K562 (cell line): Measurements from ENCODE around the gene VMP1. TPM values are rescaled to one million over a fixed set of nuclear protein-coding genes. Genes with fewer than 3 reads are reported as not detected.
A peak's percentile ranks its signal among the peaks of the same experiment; 100 is the strongest.

Source experiments
- AFF1 ChIP-seq, 2 experiments: fragments of 450-650 bp; IDR thresholded peaks; 2 replicates each; pipeline ENCODE4 v1.6.1; 2018; ENCODE audit warnings: mild to moderate bottlenecking in 2 of 2, low read depth in 1 of 2; ENCODE audit not compliant: partially characterized antibody in 2 of 2
- E2F6 ChIP-seq, 2 experiments: IDR thresholded peaks; 2 replicates each; pipeline ENCODE4 v1.6.1; 2011; ENCODE audit warnings: borderline replicate concordance in 1 of 2, control low read depth in 1 of 2, low read depth in 1 of 2, low read length in 1 of 2, mild to moderate bottlenecking in 1 of 2, mixed read lengths in 1 of 2, moderate library complexity in 1 of 2; ENCODE audit not compliant: insufficient read depth in 1 of 2, insufficient read length in 1 of 2, poor library complexity in 1 of 2, severe bottlenecking in 1 of 2; ENCODE audit errors: extremely low read depth in 1 of 2
- FOXJ2 ChIP-seq: fragments of 200-800 bp; sonication (Bioruptor generic); IDR thresholded peaks from 2 replicates; pipeline ENCODE4 v1.6.1; 2016; ENCODE audit warnings: missing genetic modification characterization, missing compliant biosample characterization
- ILF3 ChIP-seq: fragments of 450-650 bp; IDR thresholded peaks from 2 replicates; pipeline ENCODE4 v1.6.1; 2018; ENCODE audit warnings: antibody characterized with exemption, mild to moderate bottlenecking, moderate library complexity, borderline replicate concordance
- MCM5 ChIP-seq: fragments of 450-650 bp; IDR thresholded peaks from 2 replicates; pipeline ENCODE4 v1.6.1; 2016; ENCODE audit warnings: low read depth
- NFATC3 ChIP-seq: fragments of 450-650 bp; IDR thresholded peaks from 2 replicates; pipeline ENCODE4 v1.6.1; 2017; ENCODE audit warnings: mild to moderate bottlenecking
- POLR2AphosphoS2 ChIP-seq: IDR thresholded peaks from 2 replicates; pipeline ENCODE4 v1.6.1; 2012; ENCODE audit warnings: low read length, improper control_type of control experiment
- PPARD ChIP-seq: fragments of 250-450 bp; sonication (Bioruptor Pico); IDR thresholded peaks from 2 replicates; pipeline ENCODE4 v1.8.0; 2022; ENCODE audit warnings: inconsistent platforms, mild to moderate bottlenecking, moderate library complexity
- PYGO2 ChIP-seq: fragments of 450-650 bp; IDR thresholded peaks from 2 replicates; pipeline ENCODE4 v1.6.1; 2016; ENCODE audit warnings: mild to moderate bottlenecking, missing genetic modification characterization, moderate library complexity, missing compliant biosample characterization
- RHOXF2B ChIP-seq: fragments of 250-450 bp; sonication (Bioruptor Pico); conservative IDR thresholded peaks from 2 replicates; pipeline ENCODE4 v1.5.1; 2021
- TEAD1 ChIP-seq, 2 experiments: fragments of 450-650 bp in 1 of 2; sonication (generic) in 1 of 2; formaldehyde crosslinking; IDR thresholded peaks; 2 replicates each; pipeline versions ENCODE4 v1.4.0 to v1.8.0; 2020 to 2022; ENCODE audit warnings: mild to moderate bottlenecking in 2 of 2, missing genetic modification reagents in 1 of 2
- ZC3H4 ChIP-seq: sonication (generic); formaldehyde crosslinking; IDR thresholded peaks from 2 replicates; pipeline ENCODE4 v1.9.0; 2021; ENCODE audit warnings: missing genetic modification reagents, borderline replicate concordance
- ZNF282 ChIP-seq: sonication (generic); formaldehyde crosslinking; IDR thresholded peaks from 2 replicates; pipeline ENCODE4 v1.8.1; 2023; ENCODE audit warnings: missing genetic modification reagents
- ZNF311 ChIP-seq: fragments of 250-450 bp; sonication (Bioruptor Pico); IDR thresholded peaks from 2 replicates; pipeline ENCODE4 v1.4.0; 2020; ENCODE audit warnings: mild to moderate bottlenecking, moderate library complexity
- ZNF316 ChIP-seq: fragments of 450-650 bp; IDR thresholded peaks from 2 replicates; pipeline ENCODE4 v1.6.1; 2016
- polyA plus RNA-seq, 8 experiments: library from polyadenylated mRNA; depleted of rRNA in 4 of 8; stranded (reverse) in 5 of 8; unstranded in 3 of 8; fragments of >200 nt; fragmentation: Nextera tagmentation in 2 of 8; fragmentation: Illumina TruSeq in 1 of 8; extraction: Ambion mirVana in 2 of 8; extraction: Trizol in 1 of 8; gene quantifications; 2 replicates each; pipeline versions ENCODE4 v1.2.1 to v1.2.3, GENCODE V29; 2011 to 2014; ENCODE audit warnings: inconsistent platforms in 1 of 8, missing spikeins in 1 of 8
- total RNA-seq, 7 experiments: library from RNA; depleted of rRNA in 6 of 7; stranded (reverse); fragments of >200 nt in 6 of 7; fragmentation: Illumina TruSeq in 2 of 7; extraction: Trizol in 2 of 7; gene quantifications; 2 replicates each; pipeline versions ENCODE4 v1.2.1 to v1.2.3, GENCODE V29; 2011 to 2021; ENCODE audit warnings: low replicate concordance in 1 of 7
- TF ChIP-seq, protein P1 (sequence below): sonication (generic); formaldehyde crosslinking; IDR thresholded peaks from 2 replicates; pipeline ENCODE4 v1.8.1; 2023; ENCODE audit warnings: mild to moderate bottlenecking, missing genetic modification reagents
- TF ChIP-seq, protein P2 (sequence below): fragments of 250-450 bp; sonication (Bioruptor Pico); IDR thresholded peaks from 2 replicates; pipeline ENCODE4 v1.5.0; 2020; ENCODE audit warnings: mild to moderate bottlenecking
- TF ChIP-seq, protein P3 (sequence below): fragments of 250-450 bp; sonication (Bioruptor Pico); IDR thresholded peaks from 2 replicates; pipeline ENCODE4 v1.9.0; 2021; ENCODE audit warnings: mild to moderate bottlenecking

VMP1 gene
- total and polyA plus RNA-seq, 9 of the 15 experiments (the other 6 are each of a cell fraction or from before 2014, with no cell fraction given): 123 to 304 (median 151) TPM

GRCh38 chr17:59839651-59840328 is 132.3 kb downstream of the VMP1 start (continued):
- TF ChIP-seq AFF1 (IDR thresholded peaks at IDR 0.05; ENCODE audit: low read depth in 1 of 2, partially characterized antibody in 2 of 2): peak; percentile 36 to 61
- TF ChIP-seq, protein P1, sequence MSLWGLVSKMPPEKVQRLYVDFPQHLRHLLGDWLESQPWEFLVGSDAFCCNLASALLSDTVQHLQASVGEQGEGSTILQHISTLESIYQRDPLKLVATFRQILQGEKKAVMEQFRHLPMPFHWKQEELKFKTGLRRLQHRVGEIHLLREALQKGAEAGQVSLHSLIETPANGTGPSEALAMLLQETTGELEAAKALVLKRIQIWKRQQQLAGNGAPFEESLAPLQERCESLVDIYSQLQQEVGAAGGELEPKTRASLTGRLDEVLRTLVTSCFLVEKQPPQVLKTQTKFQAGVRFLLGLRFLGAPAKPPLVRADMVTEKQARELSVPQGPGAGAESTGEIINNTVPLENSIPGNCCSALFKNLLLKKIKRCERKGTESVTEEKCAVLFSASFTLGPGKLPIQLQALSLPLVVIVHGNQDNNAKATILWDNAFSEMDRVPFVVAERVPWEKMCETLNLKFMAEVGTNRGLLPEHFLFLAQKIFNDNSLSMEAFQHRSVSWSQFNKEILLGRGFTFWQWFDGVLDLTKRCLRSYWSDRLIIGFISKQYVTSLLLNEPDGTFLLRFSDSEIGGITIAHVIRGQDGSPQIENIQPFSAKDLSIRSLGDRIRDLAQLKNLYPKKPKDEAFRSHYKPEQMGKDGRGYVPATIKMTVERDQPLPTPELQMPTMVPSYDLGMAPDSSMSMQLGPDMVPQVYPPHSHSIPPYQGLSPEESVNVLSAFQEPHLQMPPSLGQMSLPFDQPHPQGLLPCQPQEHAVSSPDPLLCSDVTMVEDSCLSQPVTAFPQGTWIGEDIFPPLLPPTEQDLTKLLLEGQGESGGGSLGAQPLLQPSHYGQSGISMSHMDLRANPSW (CRISPR knock-in tag): no peak
- TF ChIP-seq NFATC3: no peak
- TF ChIP-seq E2F6 (IDR thresholded peaks at IDR 0.05; ENCODE audit: borderline replicate concordance in 1 of 2, extremely low read depth in 1 of 2, insufficient read depth in 1 of 2, insufficient read length in 1 of 2, low read depth in 1 of 2, low read length in 1 of 2, poor library complexity in 1 of 2, severe bottlenecking in 1 of 2): no peak
- TF ChIP-seq, protein P2, sequence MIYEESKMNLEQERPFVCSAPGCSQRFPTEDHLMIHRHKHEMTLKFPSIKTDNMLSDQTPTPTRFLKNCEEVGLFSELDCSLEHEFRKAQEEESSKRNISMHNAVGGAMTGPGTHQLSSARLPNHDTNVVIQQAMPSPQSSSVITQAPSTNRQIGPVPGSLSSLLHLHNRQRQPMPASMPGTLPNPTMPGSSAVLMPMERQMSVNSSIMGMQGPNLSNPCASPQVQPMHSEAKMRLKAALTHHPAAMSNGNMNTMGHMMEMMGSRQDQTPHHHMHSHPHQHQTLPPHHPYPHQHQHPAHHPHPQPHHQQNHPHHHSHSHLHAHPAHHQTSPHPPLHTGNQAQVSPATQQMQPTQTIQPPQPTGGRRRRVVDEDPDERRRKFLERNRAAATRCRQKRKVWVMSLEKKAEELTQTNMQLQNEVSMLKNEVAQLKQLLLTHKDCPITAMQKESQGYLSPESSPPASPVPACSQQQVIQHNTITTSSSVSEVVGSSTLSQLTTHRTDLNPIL (CRISPR knock-in tag): 0 out of 2 replicates have a peak, but pooled peaks have one; percentile 22
- no peak for TF ChIP-seq RHOXF2B (CRISPR knock-in tag)
- no peak for TF ChIP-seq PPARD (CRISPR knock-in tag)
- TF ChIP-seq FOXJ2 (tag): no peak
- no peak for TF ChIP-seq MCM5
- TF ChIP-seq, protein P3, sequence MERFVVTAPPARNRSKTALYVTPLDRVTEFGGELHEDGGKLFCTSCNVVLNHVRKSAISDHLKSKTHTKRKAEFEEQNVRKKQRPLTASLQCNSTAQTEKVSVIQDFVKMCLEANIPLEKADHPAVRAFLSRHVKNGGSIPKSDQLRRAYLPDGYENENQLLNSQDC: no peak
- no peak for TF ChIP-seq PYGO2 (tag)
- 0 out of 4 replicates have a peak, but pooled peaks of 1 of the 2 experiments have one; percentile 51 for TF ChIP-seq TEAD1 (CRISPR knock-in tag; IDR thresholded peaks at IDR 0.05)
- TF ChIP-seq ZNF282 (CRISPR knock-in tag): no peak
- TF ChIP-seq POLR2AphosphoS2: 0 out of 2 replicates have a peak, but pooled peaks have one; percentile 55
- 0 out of 2 replicates have a peak, but pooled peaks have one; percentile 30 for TF ChIP-seq ILF3
- 0 out of 2 replicates have a peak, but pooled peaks have one; percentile 38 for TF ChIP-seq ZC3H4 (CRISPR knock-in tag)
- TF ChIP-seq ZNF311 (CRISPR knock-in tag): no peak
- peak; percentile 58 for TF ChIP-seq ZNF316
